Cortex of kidney (tissue), 1 donor: ENCODE data around the gene CASP7.
"Not testable (repeated sequence)": the region's sequence is repeated elsewhere in the genome, so short reads cannot be mapped to it uniquely, and the experiment has no call there.

ENCODE experiments used
- DNase-seq: peaks from one replicate; lab custom pipeline; 2025; lab: John Stamatoyannopoulos, UW

CASP7 gene

DNA sequence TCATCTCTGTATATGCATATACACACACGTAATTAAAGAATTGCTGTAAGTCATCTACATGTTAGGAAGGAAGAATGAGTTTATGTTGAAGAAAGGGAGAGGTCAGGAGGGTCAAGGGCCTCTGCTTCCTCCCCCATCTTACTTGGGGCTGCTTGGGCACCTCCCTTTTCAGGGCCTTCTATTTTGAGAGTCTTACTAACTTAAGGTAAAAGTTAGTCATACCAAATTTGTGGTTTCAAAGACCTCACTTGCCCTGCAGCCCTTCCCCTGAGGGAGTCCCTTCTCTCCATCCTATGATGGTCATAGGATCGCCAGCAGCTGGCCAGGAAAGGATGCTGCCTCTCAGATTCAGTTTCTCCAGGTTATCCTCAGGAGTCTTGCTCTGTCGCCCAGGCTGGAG is 74.4 kb downstream of the CASP7 start:
- no peak for DNase-seq

DNA sequence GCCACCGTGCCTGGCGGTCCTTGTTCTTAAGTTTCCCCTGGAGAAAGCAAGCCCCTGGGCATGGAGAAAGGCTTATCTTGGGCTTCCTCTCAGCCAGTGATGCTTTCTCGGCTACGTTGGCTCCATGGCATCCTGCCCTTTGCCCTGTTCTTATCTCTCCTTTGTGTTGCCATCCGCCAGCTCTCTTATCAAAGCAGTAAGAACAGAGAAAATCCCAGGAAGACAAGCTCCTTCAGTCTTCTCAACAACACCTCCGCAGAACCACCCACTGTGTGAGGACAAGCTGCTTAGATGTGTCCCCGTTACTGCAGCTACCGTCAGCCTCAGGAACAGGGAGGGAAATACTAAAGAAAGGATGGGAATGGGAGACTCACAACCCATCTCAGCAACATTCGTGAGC is 75.1 kb downstream of the CASP7 start:
- DNase-seq = no peak

DNA sequence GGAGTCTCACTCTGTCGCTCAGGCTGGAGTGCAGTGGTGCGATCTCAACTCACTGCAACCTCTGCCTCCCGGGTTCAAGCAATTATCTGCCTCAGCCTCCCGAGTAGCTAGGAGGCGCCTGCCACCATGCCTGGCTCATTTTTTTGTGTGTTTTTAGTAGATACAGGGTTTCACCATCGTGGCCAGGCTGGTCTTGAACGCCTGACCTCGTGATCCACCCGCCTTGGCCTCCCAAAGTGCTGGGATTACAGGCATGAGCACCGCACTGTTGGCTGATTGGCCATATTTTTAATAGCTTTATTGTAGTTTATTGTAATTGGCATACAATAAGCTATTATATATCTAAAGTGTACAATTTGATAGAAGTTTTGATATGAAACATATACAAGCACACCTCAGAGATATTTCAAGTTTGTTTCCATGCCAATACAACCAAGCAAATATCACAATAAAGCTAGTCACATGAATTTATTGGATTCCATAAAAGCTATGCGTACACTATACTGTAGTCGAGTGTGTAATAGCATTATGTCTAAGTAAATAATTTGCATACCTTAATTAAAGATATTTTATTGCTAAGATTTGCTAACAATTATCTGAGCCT is 77.3 kb downstream of the CASP7 start:
- DNase-seq = no peak

DNA sequence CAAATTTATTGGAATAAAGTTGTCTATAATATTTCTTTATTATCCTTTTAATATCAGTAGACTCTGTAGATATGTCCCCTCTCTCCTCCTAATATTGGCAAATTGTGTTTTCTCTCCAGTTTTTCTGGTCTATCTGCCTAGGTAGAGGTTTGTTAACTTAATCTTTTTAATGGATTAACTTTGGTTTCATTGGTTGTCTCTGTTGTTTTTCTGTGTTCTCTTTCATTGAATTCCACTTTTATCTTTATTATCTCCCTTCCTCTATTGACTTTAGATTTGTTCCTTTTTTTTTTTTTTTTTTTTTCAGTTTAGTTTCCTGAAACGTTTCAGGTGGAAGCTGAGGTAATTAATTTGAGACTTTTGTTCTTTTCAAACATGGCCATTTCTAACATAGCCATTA is 82.4 kb downstream of the CASP7 start:
- no peak for DNase-seq

DNA sequence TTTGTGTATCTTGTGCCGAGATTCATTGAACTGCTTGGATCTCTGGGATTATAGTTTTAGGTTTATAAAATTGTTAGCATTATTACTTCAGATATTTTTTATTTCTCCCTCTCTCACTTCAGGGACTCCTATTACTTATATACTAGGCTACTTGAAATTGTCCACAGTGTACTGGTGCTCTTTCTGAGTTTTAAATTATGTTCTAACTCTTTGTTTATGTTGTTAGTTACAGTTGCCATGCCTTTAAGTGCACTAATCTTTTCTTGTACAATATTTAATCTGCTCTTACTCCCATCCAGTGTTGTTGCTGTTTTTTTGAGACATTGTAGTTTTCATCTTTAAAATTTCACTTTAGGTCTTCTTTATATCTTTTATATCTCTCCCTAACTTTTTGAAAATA is 84.9 kb downstream of the CASP7 start:
- no peak for DNase-seq

DNA sequence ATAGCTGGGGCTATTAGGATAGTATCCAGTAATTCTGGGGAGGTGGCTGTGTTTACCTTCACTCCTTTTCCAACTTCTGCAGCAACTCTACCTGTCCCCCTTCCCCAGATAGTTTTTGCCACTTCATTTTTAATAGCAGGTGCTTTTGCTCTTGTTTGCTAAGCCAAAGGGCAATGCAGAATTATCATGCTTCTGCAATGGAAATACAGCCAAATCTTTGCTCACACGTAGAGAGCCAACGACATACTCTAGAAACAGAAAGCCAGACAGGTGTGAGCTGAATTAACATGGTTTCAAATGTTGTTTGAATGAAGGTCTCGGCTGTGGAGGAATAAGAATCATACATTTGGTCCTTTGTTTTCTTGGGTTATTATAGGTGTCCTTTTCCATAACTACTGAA is 86.2 kb downstream of the CASP7 start:
- no peak for DNase-seq

DNA sequence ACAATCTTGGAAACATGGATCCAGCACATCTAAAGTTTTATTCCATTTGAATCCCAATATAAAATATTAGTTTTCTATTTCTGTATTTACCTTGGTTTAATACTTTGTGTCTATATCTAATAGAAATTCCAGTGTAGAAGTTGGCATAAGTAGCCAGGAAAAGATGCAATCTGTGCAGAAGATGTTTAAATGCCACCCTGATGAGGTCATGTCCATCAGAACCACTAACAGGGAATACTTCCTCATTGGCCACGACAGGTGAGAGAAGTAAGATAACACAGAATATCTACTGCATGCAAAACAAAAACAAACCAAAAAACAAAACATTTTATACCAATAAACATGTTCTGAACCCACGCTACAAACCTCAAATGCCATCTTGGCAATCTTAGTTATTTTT is 87.5 kb downstream of the CASP7 start:
- no peak for DNase-seq

DNA sequence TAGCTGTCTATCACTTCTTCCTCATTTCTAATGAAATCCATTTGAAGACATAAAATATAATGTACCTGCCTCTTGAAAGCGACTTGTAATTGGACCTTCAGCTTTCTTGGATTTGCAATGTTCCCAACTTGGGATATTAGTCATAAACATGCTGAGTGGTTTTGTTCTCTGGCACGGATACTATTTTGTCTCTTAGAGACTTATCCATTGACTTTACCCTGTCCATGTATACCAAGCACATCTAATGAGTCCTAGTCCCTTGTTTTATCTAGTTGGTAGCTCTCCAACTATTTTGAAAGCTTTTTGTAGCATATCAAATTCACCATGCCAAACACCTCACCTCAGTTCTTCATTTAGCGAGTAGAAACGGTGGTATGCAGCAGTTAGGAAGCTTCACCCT is 90.6 kb downstream of the CASP7 start:
- DNase-seq = no peak

DNA sequence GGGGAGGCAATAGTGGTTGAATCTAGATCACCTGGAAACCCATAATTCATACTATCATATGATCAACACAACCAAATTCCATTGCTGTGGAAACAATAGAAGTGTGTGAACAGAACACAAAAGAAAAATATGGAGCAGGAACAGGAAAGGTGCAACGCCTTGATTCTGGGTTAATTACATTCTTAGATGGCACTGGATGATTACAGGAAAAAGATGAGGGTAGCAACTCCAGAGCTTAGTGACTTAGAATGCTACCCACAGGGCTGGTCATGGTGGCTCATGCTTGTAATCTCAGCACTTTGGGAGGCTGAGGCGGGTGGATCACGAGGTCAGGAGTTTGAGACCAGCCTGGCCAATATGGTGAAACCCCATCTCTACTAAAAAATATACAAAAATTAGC is 91.4 kb downstream of the CASP7 start:
- DNase-seq = not testable (repeated sequence)

DNA sequence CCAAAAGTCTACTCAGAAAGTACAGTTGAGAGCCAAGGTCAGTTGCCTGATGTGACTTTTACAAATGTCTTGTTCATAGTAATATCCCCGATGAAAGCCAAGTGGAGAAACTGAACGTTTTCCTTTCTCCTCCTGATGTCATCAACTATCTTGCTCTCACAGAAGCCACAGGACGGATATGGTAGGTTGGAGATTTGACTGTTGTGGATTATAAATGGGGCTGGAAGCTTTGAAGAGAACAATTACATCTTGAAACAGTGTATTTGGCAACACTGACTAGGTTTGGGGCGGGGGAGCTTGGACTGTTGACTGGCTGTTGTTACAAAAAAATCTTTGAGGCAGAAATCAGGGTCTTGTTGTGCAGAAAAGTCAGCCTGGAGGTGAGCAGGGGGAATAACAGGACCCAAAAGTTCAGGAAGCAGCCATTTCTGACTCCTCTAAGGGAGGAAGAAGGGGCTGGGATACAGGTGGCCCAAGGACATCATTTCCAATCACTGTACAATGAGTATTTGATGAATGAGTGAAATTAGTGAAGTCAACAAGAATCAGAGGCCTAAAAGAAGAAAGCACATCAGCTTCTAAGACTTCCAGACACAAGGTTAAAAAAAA is 96.1 kb downstream of the CASP7 start:
- no peak for DNase-seq

DNA sequence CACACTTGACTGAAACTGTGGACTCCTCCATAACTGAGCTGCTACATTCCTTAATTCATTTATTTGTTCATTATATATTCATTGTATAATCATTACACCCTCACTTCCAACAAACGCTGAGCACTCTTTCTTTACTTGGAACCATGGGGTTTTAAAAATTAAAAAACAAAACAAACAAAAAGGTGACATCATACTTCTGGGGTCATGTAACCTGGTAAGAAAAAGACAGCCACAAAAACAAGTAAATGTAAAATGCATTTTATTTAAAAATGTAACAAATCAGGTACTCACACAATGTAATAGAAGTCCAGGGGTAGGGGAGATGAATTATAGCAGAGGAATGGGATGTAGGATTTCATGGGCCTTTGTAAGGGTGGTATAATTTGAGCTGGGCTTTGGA is 96.8 kb downstream of the CASP7 start:
- DNase-seq = no peak
